ENCODE results near the gene RTL5. TPM values are rescaled to one million over a fixed set of nuclear protein-coding genes. Genes with fewer than 3 reads are reported as not detected.

RTL5 gene
- total RNA-seq, 1 experiment from 2014 or later = 2.5 TPM

- no peaks in the 10 kb centered on the region for H4K20me1 ChIP-seq (ENCODE audit: insufficient read depth)
- H2AFZ ChIP-seq (ENCODE audit: low read depth, low read length, poor library complexity, severe bottlenecking) = no peak overlapping the region
- no peak overlapping the region for H3K4me3 ChIP-seq (replicated peaks in 1 of 2; ENCODE audit: low read depth in 1 of 2, low read length in 2 of 2)
- no peaks in the 10 kb centered on the region for H3K27me3 ChIP-seq (ENCODE audit: insufficient read depth, low read length)
- DNase-seq (ENCODE audit: low read depth, low spot score) = no peak
- H3K36me3 ChIP-seq (ENCODE audit: control insufficient read depth in 1 of 2, insufficient read depth in 2 of 2, low read length in 2 of 2) = no peaks in the 10 kb centered on the region
- no peaks in the 10 kb centered on the region for H3K9me3 ChIP-seq (ENCODE audit: control insufficient read depth in 1 of 2, insufficient read depth in 1 of 2, low read depth in 1 of 2, low read length in 2 of 2)
- no peak for TF ChIP-seq JUND (IDR thresholded peaks at IDR 0.05)
- TF ChIP-seq EZH2 (IDR thresholded peaks at IDR 0.05) = no peak
- TF ChIP-seq, protein P1, sequence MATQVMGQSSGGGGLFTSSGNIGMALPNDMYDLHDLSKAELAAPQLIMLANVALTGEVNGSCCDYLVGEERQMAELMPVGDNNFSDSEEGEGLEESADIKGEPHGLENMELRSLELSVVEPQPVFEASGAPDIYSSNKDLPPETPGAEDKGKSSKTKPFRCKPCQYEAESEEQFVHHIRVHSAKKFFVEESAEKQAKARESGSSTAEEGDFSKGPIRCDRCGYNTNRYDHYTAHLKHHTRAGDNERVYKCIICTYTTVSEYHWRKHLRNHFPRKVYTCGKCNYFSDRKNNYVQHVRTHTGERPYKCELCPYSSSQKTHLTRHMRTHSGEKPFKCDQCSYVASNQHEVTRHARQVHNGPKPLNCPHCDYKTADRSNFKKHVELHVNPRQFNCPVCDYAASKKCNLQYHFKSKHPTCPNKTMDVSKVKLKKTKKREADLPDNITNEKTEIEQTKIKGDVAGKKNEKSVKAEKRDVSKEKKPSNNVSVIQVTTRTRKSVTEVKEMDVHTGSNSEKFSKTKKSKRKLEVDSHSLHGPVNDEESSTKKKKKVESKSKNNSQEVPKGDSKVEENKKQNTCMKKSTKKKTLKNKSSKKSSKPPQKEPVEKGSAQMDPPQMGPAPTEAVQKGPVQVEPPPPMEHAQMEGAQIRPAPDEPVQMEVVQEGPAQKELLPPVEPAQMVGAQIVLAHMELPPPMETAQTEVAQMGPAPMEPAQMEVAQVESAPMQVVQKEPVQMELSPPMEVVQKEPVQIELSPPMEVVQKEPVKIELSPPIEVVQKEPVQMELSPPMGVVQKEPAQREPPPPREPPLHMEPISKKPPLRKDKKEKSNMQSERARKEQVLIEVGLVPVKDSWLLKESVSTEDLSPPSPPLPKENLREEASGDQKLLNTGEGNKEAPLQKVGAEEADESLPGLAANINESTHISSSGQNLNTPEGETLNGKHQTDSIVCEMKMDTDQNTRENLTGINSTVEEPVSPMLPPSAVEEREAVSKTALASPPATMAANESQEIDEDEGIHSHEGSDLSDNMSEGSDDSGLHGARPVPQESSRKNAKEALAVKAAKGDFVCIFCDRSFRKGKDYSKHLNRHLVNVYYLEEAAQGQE (IDR thresholded peaks at IDR 0.05; ENCODE audit: low read depth) = no peak
- TF ChIP-seq POLR2A (IDR thresholded peaks at IDR 0.05; ENCODE audit: borderline replicate concordance, extremely low read depth, insufficient read depth, insufficient read length) = no peak
- TF ChIP-seq CTCF (IDR thresholded peaks at IDR 0.05 in 2 of 3, conservative IDR thresholded peaks at IDR 0.05 in 1 of 3; ENCODE audit: borderline replicate concordance in 1 of 3, insufficient read depth in 1 of 3, low read depth in 2 of 3, low read length in 2 of 3) = no peak
- TF ChIP-seq CEBPB (IDR thresholded peaks at IDR 0.05; ENCODE audit: low read depth) = no peak
- TF ChIP-seq POLR2AphosphoS5 (IDR thresholded peaks at IDR 0.05; ENCODE audit: low read depth, low read length) = no peak
- TF ChIP-seq ZNF274 (IDR thresholded peaks at IDR 0.05; ENCODE audit: low read depth, low read length) = no peak
- TF ChIP-seq, protein P2, sequence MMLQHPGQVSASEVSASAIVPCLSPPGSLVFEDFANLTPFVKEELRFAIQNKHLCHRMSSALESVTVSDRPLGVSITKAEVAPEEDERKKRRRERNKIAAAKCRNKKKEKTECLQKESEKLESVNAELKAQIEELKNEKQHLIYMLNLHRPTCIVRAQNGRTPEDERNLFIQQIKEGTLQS (IDR thresholded peaks at IDR 0.05) = no peak
- no peaks in the 10 kb centered on the region for H3K79me2 ChIP-seq (ENCODE audit: insufficient read depth, low read length)
- CTCF ChIA-PET = no interaction called here
- H3K9me2 ChIP-seq (ENCODE audit: insufficient read depth) = no peaks in the 10 kb centered on the region
- intact Hi-C loops (cut with micrococcal nuclease) = loop anchor here (10.0 kb wide), 1 partner anchor 246 kb away; no protein-coding TSS in a partner anchor
- POLR2A ChIA-PET = no interaction called here
- no peaks in the 10 kb centered on the region for H3K4me1 ChIP-seq (ENCODE audit: control insufficient read depth in 1 of 2, insufficient read depth in 2 of 2, low read length in 2 of 2)
- no peak overlapping the region for H3K27ac ChIP-seq (ENCODE audit: low read depth, low read length)
- no TSS peak for BruUV-seq (replicated peaks)
- RAD21 ChIA-PET (ENCODE audit: low non-redundant PET in 1 of 2, low total read pairs in 2 of 2, uncharacterized antibody in 2 of 2, unreplicated experiment in 2 of 2) = no interaction called here
- ATAC-seq = no peak
- H3K9ac ChIP-seq (ENCODE audit: low read length) = no peak overlapping the region
- no peak overlapping the region for H3K4me2 ChIP-seq (ENCODE audit: low read length)
Observed at GRCh38 chrX:72120837-72121236, 10.9 kb downstream of the RTL5 start.

Measured in HCT116 (cell line).